Stimulated activated CD8-positive, alpha-beta memory T cell treated with anti-CD3 and anti-CD28 coated beads, Interleukin-4, amount 100 ng/mL, for 48 hours (primary cell): ENCODE results near the gene SERPINI2.
"Not testable (repeated sequence)": the region's sequence is repeated elsewhere in the genome, so short reads cannot be mapped to it uniquely, and the experiment has no call there.

Experiments used
- DNase-seq: peaks from one replicate; pipeline ENCODE4 v3.0.0-alpha.2; 2020

The SERPINI2 gene

GRCh38 chr3:167445491-167445890 lies 28.4 kb downstream of the SERPINI2 start:
- DNase-seq: no peak

- DNase-seq: no peak
Measured at GRCh38 chr3:167441256-167441655, 32.6 kb downstream of the SERPINI2 start.

- DNase-seq: no peak
Measured at GRCh38 chr3:167437428-167438139, 36.3 kb downstream of the SERPINI2 start.

- DNase-seq: not testable (repeated sequence)
Measured at GRCh38 chr3:167426962-167427361, 46.9 kb downstream of the SERPINI2 start.

- not testable (repeated sequence) for DNase-seq
Measured at GRCh38 chr3:167422396-167422795, 51.4 kb downstream of the SERPINI2 start.

GRCh38 chr3:167409611-167410010 lies 64.2 kb downstream of the SERPINI2 start:
- no peak for DNase-seq

- DNase-seq: no peak
Measured at GRCh38 chr3:167406876-167407492, 66.9 kb downstream of the SERPINI2 start.

GRCh38 chr3:167397826-167398225 lies 76.0 kb downstream of the SERPINI2 start:
- DNase-seq: no peak

GRCh38 chr3:167396075-167396474 lies 77.8 kb downstream of the SERPINI2 start:
- no peak for DNase-seq

- no peak for DNase-seq
Measured at GRCh38 chr3:167394003-167394402, 79.8 kb downstream of the SERPINI2 start.
